DOHH2 (cell line): ENCODE measurements around the gene PLEKHG5.

Source experiments
- CTCF ChIP-seq: fragments of 200-600 bp; sonication (generic); IDR thresholded peaks from one replicate; pipeline ENCODE4 v1.5.1; 2014; ENCODE audit warnings: antibody characterized with exemption, mild to moderate bottlenecking, low read depth, low read length; ENCODE audit not compliant: poor library complexity, severe bottlenecking
- EZH2phosphoT487 ChIP-seq: fragments of 200-600 bp; sonication (generic); IDR thresholded peaks from 2 replicates; pipeline ENCODE4 v1.6.1; 2017; ENCODE audit warnings: borderline replicate concordance, mild to moderate bottlenecking, antibody characterized with exemption, low read length, moderate library complexity, mixed read lengths

GRCh38 chr1:6474815-6475282 lies 16.6 kb downstream of the PLEKHG5 start:
- no peak for TF ChIP-seq CTCF
- TF ChIP-seq EZH2phosphoT487, result no peak
